Activated naive CD4-positive, alpha-beta T cell treated with anti-CD3 and anti-CD28 coated beads, Interleukin-2, amount 10 ng/mL, durations not matched to agents 7 days and 5 days (primary cell): ENCODE results near the gene C10orf53.

Experiments used
- CTCF ChIA-PET: fragments of 350-600 bp; sonication (Branson Sonifier 250); formaldehyde crosslinking; loops from one replicate; lab custom pipeline; 2021; ENCODE audit warnings: antibody characterized with exemption; lab: Charles Lee
- DNase-seq: peaks from one replicate; pipeline ENCODE4 v3.0.0-alpha.2; 2020
- H3K27ac Mint-ChIP-seq: one replicate; pipeline ENCODE4 v1.8.0; 2021; ENCODE audit warnings: mild to moderate bottlenecking, moderate library complexity, mixed read lengths
- H3K27me3 Mint-ChIP-seq: one replicate; pipeline ENCODE4 v1.8.0; 2021; ENCODE audit warnings: mild to moderate bottlenecking, mixed read lengths
- H3K36me3 Mint-ChIP-seq: one replicate; pipeline ENCODE4 v1.8.0; 2021; ENCODE audit warnings: mixed read lengths
- H3K4me1 Mint-ChIP-seq: one replicate; pipeline ENCODE4 v1.8.0; 2021; ENCODE audit warnings: mixed read lengths
- H3K4me3 Mint-ChIP-seq: one replicate; pipeline ENCODE4 v1.8.0; 2021; ENCODE audit warnings: mild to moderate bottlenecking, moderate library complexity, mixed read lengths
- H3K9me3 Mint-ChIP-seq: one replicate; pipeline ENCODE4 v1.8.0; 2021; ENCODE audit warnings: mixed read lengths

The C10orf53 gene, protein sequence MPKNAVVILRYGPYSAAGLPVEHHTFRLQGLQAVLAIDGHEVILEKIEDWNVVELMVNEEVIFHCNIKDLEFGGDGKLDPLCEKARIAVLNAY

GRCh38 chr10:49679480-49679893 lies at the start of gene C10orf53:
TSS of gene C10orf53 (plus strand) at chr10:49679651. CDS start at chr10:49679698, 47 bp downstream.
- peak; percentile 45 for DNase-seq
- Mint-ChIP-seq H3K4me3 (no peak within 1 kb of the TSS), H3K36me3 (no peaks in the 10 kb centered on the region), H3K27ac (no peak within 1 kb of the TSS), H3K9me3 (peaks cover 9% of the 10 kb centered on the region), H3K4me1 (peaks cover 5% of the 10 kb centered on the region), H3K27me3 (peaks cover 8% of the 10 kb centered on the region)
- CTCF ChIA-PET: no interaction called here

DNA sequence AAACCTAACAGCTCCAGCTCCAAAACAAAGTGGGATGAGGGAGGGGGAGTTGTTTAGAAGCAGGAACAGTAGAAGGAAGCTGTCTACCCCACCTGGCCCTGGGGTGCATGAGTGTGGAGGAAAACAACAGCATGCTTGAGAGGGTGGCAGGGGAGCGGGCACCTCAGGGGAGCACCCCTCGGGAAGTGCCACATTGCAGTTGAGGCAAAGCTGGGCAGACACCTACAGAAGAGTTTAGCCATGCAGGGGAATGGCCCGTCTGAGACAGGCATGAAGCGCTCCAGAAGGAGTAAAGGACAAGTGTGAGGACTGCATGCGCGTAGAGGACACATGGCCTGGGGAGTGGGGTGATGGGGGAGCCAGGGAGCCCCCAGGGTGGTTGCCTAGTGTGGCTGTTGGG lies 47.5 kb upstream of the C10orf53 start:
- DNase-seq: peak; percentile 2
- no peak overlapping the region for H3K27ac Mint-ChIP-seq
- H3K27me3 Mint-ChIP-seq: peaks cover 19% of the 10 kb centered on the region
- H3K9me3 Mint-ChIP-seq: no peaks in the 10 kb centered on the region
- no peak overlapping the region for H3K4me3 Mint-ChIP-seq
- no peaks in the 10 kb centered on the region for H3K4me1 Mint-ChIP-seq
- CTCF ChIA-PET: no interaction called here
- no peaks in the 10 kb centered on the region for H3K36me3 Mint-ChIP-seq

- CTCF ChIA-PET: no interaction called here
- Mint-ChIP-seq H3K4me3 (no peak overlapping the region), H3K9me3 (no peaks in the 10 kb centered on the region), H3K36me3 (no peaks in the 10 kb centered on the region), H3K27ac (no peak overlapping the region), H3K27me3 (peaks cover 25% of the 10 kb centered on the region), H3K4me1 (no peaks in the 10 kb centered on the region)
- no peak for DNase-seq
Observed at GRCh38 chr10:49632406-49633317, 46.8 kb upstream of the C10orf53 start.

- no peaks in the 10 kb centered on the region for H3K36me3 Mint-ChIP-seq
Observed at GRCh38 chr10:49633327-49634068, 46.0 kb upstream of the C10orf53 start.

GRCh38 chr10:49634069-49634660 lies 45.3 kb upstream of the C10orf53 start:
- Mint-ChIP-seq H3K4me1 (no peaks in the 10 kb centered on the region), H3K9me3 (no peaks in the 10 kb centered on the region), H3K27ac (no peak overlapping the region), H3K36me3 (no peaks in the 10 kb centered on the region), H3K27me3 (peaks cover 25% of the 10 kb centered on the region), H3K4me3 (no peak overlapping the region)
- CTCF ChIA-PET: interaction anchor here (0.6 kb wide), 1 partner anchor 39 kb away, joined by 3 read pairs; no protein-coding TSS in a partner anchor
- DNase-seq: no peak

More at GRCh38 chr10:49633327-49634068, 46.0 kb upstream of the C10orf53 start:
- no peaks in the 10 kb centered on the region for H3K9me3 Mint-ChIP-seq
- no peak for DNase-seq
- H3K4me1 Mint-ChIP-seq: no peaks in the 10 kb centered on the region
- peaks cover 25% of the 10 kb centered on the region for H3K27me3 Mint-ChIP-seq
- no peak overlapping the region for H3K27ac Mint-ChIP-seq
- CTCF ChIA-PET: interaction anchor here (0.6 kb wide), 1 partner anchor 40 kb away, joined by 3 read pairs; no protein-coding TSS in a partner anchor
- H3K4me3 Mint-ChIP-seq: no peak overlapping the region

DNA sequence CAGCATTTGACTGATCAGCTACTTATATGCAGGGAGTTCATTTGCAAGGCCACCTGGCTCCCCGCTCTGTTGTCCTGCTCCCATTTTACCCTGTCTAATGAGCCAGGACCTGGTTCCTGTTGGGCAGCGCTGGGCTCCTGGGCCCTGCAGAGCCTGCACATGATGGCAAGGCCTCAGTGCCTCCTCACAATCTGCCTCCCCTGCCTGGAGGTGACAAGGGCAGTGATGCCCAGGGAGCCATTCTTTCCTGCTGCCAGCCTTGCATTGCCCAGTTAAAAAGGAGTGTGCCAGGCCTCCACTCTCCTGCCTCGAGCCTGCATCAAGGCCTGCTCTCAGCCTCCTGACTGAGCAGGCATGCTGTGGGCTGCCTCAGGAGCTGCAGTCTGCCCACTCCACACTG lies 37.1 kb upstream of the C10orf53 start:
- no peak for DNase-seq
- no peaks in the 10 kb centered on the region for H3K9me3 Mint-ChIP-seq
- CTCF ChIA-PET: no interaction called here
- no peaks in the 10 kb centered on the region for H3K4me1 Mint-ChIP-seq
- no peak overlapping the region for H3K4me3 Mint-ChIP-seq
- peaks cover 29% of the 10 kb centered on the region for H3K27me3 Mint-ChIP-seq
- H3K36me3 Mint-ChIP-seq: no peaks in the 10 kb centered on the region
- no peak overlapping the region for H3K27ac Mint-ChIP-seq

DNA sequence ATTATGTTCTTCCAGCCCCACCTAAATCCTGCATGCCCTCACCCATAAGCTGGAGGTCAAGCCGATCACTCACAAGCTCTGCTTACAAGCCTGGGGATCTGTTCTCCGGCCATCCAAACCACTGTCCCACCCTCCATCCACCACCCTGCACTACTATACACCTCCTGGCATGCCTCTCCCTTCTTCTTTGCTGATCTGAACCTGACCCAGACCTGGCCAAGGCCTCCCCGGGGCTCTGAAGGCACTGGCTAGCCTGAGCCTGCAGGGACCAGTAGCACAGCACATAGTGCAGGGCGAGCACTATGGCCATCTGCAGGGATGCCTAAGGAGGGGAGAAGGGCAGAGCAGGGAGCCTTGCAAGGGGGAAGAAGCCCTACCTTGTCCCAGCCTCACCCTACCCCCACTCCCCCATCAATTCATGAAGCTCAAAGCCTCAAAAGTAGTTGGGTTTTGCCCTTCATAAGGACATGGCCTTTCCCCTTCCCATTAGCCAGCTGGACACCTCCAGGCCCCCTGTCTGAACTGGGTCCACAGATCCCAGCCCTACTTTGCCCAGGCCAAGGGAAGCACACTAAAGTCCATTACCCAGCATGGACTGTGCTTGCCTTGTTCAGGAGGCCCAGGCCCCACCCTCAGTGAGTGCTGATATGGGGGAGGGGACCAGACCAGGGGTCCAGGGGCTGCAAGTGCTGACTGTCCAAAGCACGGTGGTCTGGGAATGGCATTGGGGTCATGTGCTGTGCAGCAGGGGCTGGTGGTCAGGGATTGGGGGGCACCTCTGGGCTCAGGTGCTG lies 36.0 kb upstream of the C10orf53 start:
- peaks cover 25% of the 10 kb centered on the region for H3K27me3 Mint-ChIP-seq
- CTCF ChIA-PET: no interaction called here

GRCh38 chr10:49644035-49644646 lies 35.3 kb upstream of the C10orf53 start:
- CTCF ChIA-PET: no interaction called here
- H3K27ac Mint-ChIP-seq: no peak overlapping the region
- H3K36me3 Mint-ChIP-seq: no peaks in the 10 kb centered on the region
- peaks cover 3% of the 10 kb centered on the region for H3K4me1 Mint-ChIP-seq
- no peak overlapping the region for H3K4me3 Mint-ChIP-seq
- DNase-seq: no peak
- no peaks in the 10 kb centered on the region for H3K9me3 Mint-ChIP-seq
- H3K27me3 Mint-ChIP-seq: peaks cover 30% of the 10 kb centered on the region

More for the DNA sequence above, 36.0 kb upstream of the C10orf53 start:
- H3K9me3 Mint-ChIP-seq: no peaks in the 10 kb centered on the region
- H3K36me3 Mint-ChIP-seq: no peaks in the 10 kb centered on the region
- no peak overlapping the region for H3K27ac Mint-ChIP-seq
- no peak for DNase-seq
- no peaks in the 10 kb centered on the region for H3K4me1 Mint-ChIP-seq
- no peak overlapping the region for H3K4me3 Mint-ChIP-seq

GRCh38 chr10:49645417-49645816 lies 34.0 kb upstream of the C10orf53 start:
- CTCF ChIA-PET: no interaction called here
- Mint-ChIP-seq H3K27me3 (peaks cover 34% of the 10 kb centered on the region), H3K36me3 (no peaks in the 10 kb centered on the region)

DNA sequence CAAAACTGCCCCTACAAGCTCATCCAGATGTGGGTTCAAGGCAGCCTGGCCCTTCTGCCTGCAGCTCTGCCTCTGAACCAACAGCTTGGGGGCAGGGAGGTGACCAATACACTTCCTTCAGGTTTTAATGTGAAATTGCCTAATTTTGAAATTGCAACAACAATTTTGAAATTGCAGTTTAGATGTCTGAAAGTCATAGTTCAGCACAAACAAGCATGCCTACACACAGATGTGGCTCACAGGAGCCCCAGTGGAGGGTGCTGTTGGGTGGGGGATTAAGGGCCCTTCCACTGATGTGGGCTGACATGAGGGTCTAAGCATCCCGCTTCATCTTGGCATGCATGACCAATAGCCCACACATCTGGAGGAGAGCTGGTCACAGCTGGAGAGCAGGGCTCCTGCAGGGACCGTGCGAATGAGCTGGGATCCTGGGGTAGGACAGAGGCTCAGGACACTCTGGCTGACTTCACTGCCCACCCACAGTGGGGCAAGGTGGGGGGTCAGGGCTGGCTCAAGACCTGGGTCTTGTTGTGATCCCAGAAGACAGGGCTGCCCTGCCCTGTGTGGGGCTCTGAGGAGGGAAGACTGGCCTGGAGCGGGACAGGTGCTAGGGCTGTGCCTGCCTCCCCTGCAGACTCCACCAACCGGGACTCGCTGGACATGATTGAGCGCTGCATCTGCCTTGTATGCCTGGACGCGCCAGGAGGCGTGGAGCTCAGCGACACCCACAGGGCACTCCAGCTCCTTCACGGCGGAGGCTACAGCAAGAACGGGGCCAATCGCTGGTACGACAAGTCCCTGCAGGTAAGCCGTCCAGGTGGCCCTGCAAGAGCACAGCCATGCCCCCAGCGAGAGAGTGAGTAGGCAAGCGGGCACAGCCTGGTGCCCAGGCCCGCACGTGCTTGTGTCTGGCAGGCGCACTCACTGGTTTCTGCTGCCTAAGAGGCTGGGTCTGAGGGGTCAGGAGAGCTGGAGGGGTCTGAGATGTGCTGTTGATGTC lies 33.3 kb upstream of the C10orf53 start:
- H3K4me3 Mint-ChIP-seq: no peak overlapping the region
- H3K27ac Mint-ChIP-seq: no peak overlapping the region
- CTCF ChIA-PET: no interaction called here
- peaks cover 34% of the 10 kb centered on the region for H3K27me3 Mint-ChIP-seq
- no peak for DNase-seq
- peaks cover 12% of the 10 kb centered on the region for H3K4me1 Mint-ChIP-seq
- H3K36me3 Mint-ChIP-seq: no peaks in the 10 kb centered on the region
- no peaks in the 10 kb centered on the region for H3K9me3 Mint-ChIP-seq

More at GRCh38 chr10:49645417-49645816, 34.0 kb upstream of the C10orf53 start:
- no peaks in the 10 kb centered on the region for H3K9me3 Mint-ChIP-seq
- H3K4me1 Mint-ChIP-seq: peaks cover 12% of the 10 kb centered on the region
- H3K4me3 Mint-ChIP-seq: no peak overlapping the region
- no peak for DNase-seq
- H3K27ac Mint-ChIP-seq: no peak overlapping the region

DNA sequence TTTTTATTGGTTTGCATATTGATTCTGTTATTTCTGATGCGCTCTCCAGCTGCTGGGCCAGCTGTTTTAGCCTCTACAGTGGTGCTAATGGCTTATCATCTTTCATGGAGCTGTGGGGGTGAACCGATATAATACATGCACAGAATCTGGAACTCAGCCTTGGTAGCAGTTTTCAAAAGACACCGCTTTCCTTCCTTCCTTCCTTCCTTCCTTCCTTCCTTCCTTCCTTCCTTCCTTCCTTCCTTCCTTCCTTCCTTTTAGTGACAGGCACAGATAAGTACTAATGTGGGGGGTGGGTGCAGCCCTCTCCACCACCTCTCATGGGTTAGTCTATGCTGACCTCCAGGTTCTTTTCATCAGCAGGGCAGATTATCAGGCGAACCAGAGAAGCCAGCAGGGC lies 31.9 kb upstream of the C10orf53 start:
- DNase-seq: no peak
- Mint-ChIP-seq H3K9me3 (no peaks in the 10 kb centered on the region), H3K27me3 (peaks cover 30% of the 10 kb centered on the region), H3K4me1 (peaks cover 12% of the 10 kb centered on the region), H3K4me3 (no peak overlapping the region), H3K36me3 (no peaks in the 10 kb centered on the region), H3K27ac (no peak overlapping the region)
- CTCF ChIA-PET: no interaction called here
